ENCODE results near the gene CNTNAP2. TPM values are rescaled to one million over a fixed set of nuclear protein-coding genes. Genes with fewer than 3 reads are reported as not detected.

Gene CNTNAP2
- total and polyA plus RNA-seq, 2 of the 8 experiments (the other 6 are each of a cell fraction or from before 2014, with no cell fraction given) = 27.9 to 71.0 TPM

- peaks cover 0 to 7% of the 10 kb centered on the region in 2 experiments; a peak in 2 of 4 replicates for H3K79me2 ChIP-seq (ENCODE audit: control insufficient read depth in 1 of 2, insufficient read depth in 2 of 2, low read length in 2 of 2)
- 60% methylated on average over 1 of the region's 1 CpG; no CpG with 5 or more reads in 1 of the 2 experiments for WGBS, 2 experiments (ENCODE audit: extremely low coverage in 1 of 2, insufficient coverage in 1 of 2, insufficient read length in 1 of 2, insufficient replicate concordance in 2 of 2, low coverage in 1 of 2, low lambda C conversion rate in 2 of 2, missing lambda C conversion rate in 1 of 2)
- H2AFZ ChIP-seq (ENCODE audit: low read length) = no peak overlapping the region
- no peak overlapping the region for H2BK120ac ChIP-seq (replicated peaks; ENCODE audit: low read depth, low read length)
- DNase-seq (ENCODE audit: low read depth in 1 of 2, low spot score in 2 of 2) = no peak
- 0 out of 2 replicates have a peak, but pooled peaks cover 2% of the 10 kb centered on the region for H3K79me1 ChIP-seq (ENCODE audit: low read depth, low read length)
- no peak overlapping the region for H3K27ac ChIP-seq (ENCODE audit: low read depth, low read length)
- no peaks in the 10 kb centered on the region; a peak in 1 of 7 replicates for H3K27me3 ChIP-seq (replicated peaks in 1 of 4; ENCODE audit: control insufficient read depth in 3 of 4, extremely low read depth in 1 of 4, insufficient read depth in 3 of 4, low read length in 3 of 4)
- no peak overlapping the region for H3K14ac ChIP-seq (ENCODE audit: insufficient read length)
- H3K4me3 ChIP-seq (ENCODE audit: extremely low read depth in 1 of 4, insufficient read depth in 2 of 4, low read depth in 3 of 4, low read length in 4 of 4) = no peak overlapping the region
- no peak overlapping the region for H3K18ac ChIP-seq (ENCODE audit: extremely low read depth, low read length)
- no peak for FAIRE-seq
- H3K9ac ChIP-seq (replicated peaks in 1 of 4; ENCODE audit: extremely low read depth in 1 of 4, low read depth in 3 of 4, low read length in 3 of 4) = no peak overlapping the region
- H4K20me1 ChIP-seq (replicated peaks in 1 of 2; ENCODE audit: control insufficient read depth in 1 of 2, insufficient read depth in 2 of 2, low read length in 2 of 2) = no peaks in the 10 kb centered on the region
- H3K36me3 ChIP-seq (ENCODE audit: control insufficient read depth in 2 of 4, insufficient read depth in 4 of 4, low read length in 3 of 4) = no peaks in the 10 kb centered on the region
- peak overlapping the region in 1 of 2 experiments; percentile 53; a peak in 1 of 4 replicates for H3K4me2 ChIP-seq (ENCODE audit: insufficient read depth in 1 of 2, low read depth in 2 of 2, low read length in 2 of 2)
- no peak overlapping the region for H2BK5ac ChIP-seq (ENCODE audit: low read depth, low read length)
- ChIA-PET CTCF (ENCODE audit: partially characterized antibody) (interaction anchor here (0.7 to 1.2 kb wide), 3 partner anchors 11 to 350 kb away, joined by 3 to 4 read pairs (median 3); no protein-coding TSS in a partner anchor), POLR2A (ENCODE audit: partially characterized antibody) (interaction anchor here (1.4 kb wide), 1 partner anchor 17 kb away, joined by 3 read pairs; no protein-coding TSS in a partner anchor)
- H4K91ac ChIP-seq (replicated peaks; ENCODE audit: insufficient read length, low read length) = no peak overlapping the region
- peaks cover 18% of the 10 kb centered on the region for H3K23me2 ChIP-seq (ENCODE audit: low read depth, low read length)
- H3K4me1 ChIP-seq (replicated peaks in 1 of 4; ENCODE audit: control insufficient read depth in 3 of 4, insufficient read depth in 4 of 4, low read length in 3 of 4) = peaks cover under 1 to 25% (median 21%) of the 10 kb centered on the region in 4 experiments; a peak in 5 of 7 replicates
- no peak overlapping the region for H4K5ac ChIP-seq (ENCODE audit: insufficient read length, low read depth, low read length)
- TF ChIP-seq GTF2F1 (IDR thresholded peaks at IDR 0.05; ENCODE audit: borderline replicate concordance, low read depth, low read length) = no peak
- TF ChIP-seq CEBPB (IDR thresholded peaks at IDR 0.05; ENCODE audit: low read depth, low read length) = no peak
- H2BK12ac ChIP-seq (ENCODE audit: low read depth, low read length) = no peak overlapping the region
- H2BK20ac ChIP-seq (ENCODE audit: low read length) = no peak overlapping the region
- no peak overlapping the region for H3K23ac ChIP-seq (ENCODE audit: insufficient read length)
- H3K4ac ChIP-seq (replicated peaks; ENCODE audit: insufficient read length, low read depth, low read length) = no peak overlapping the region
- H2BK15ac ChIP-seq (ENCODE audit: low read length) = no peak overlapping the region
- no peak overlapping the region for H2AK5ac ChIP-seq (ENCODE audit: low read depth, low read length)
- no peak overlapping the region for H3K56ac ChIP-seq (replicated peaks; ENCODE audit: insufficient read length, low read depth, low read length)
- peaks cover 0 to 8% of the 10 kb centered on the region in 2 experiments; a peak in 1 of 4 replicates for H3K9me3 ChIP-seq (ENCODE audit: insufficient read depth in 2 of 2, low read depth in 1 of 2, low read length in 1 of 2)
- no peak overlapping the region for H4K8ac ChIP-seq (ENCODE audit: extremely low read depth, insufficient read depth, low read length)
These were observed 2219.2 kb downstream of the CNTNAP2 start for GRCh38 chr7:148335790-148336189.
